ENCODE results near the gene ATOSB.

Gene ATOSB

GRCh38 chr9:35107297-35108290 lies 8.1 kb downstream of the ATOSB start:
- Histone ChIP-seq H2AFZ (ENCODE audit: low read depth) (no peak overlapping the region), H3K4me3 (IDR thresholded peaks at IDR 0.05; ENCODE audit: insufficient read depth, low read depth, low read length) (no peak overlapping the region), H3K27me3 (ENCODE audit: insufficient read depth, low read depth) (no peaks in the 10 kb centered on the region), H3K9ac (no peak overlapping the region), H4K20me1 (ENCODE audit: insufficient read depth) (no peaks in the 10 kb centered on the region), H3K36me3 (ENCODE audit: insufficient read depth) (no peaks in the 10 kb centered on the region), H3K79me2 (ENCODE audit: insufficient read depth, low read depth) (peaks cover 1% of the 10 kb centered on the region; the same call in 1 of the 2 replicates), H3K4me2 (no peak overlapping the region), H3K4me1 (ENCODE audit: low read depth, poor library complexity, severe bottlenecking) (peaks cover 23% of the 10 kb centered on the region), H3K27ac (no peak overlapping the region)
- no peak for TF ChIP-seq CTCF (conservative IDR thresholded peaks at IDR 0.05; ENCODE audit: low read depth, low read length)

GRCh38 chr9:35106343-35106730 lies 9.3 kb downstream of the ATOSB start:
- Histone ChIP-seq H3K4me1 (ENCODE audit: low read depth, poor library complexity, severe bottlenecking) (peaks cover 22% of the 10 kb centered on the region), H3K79me2 (ENCODE audit: insufficient read depth, low read depth) (peaks cover 13% of the 10 kb centered on the region; the same call in 1 of the 2 replicates), H3K4me3 (IDR thresholded peaks at IDR 0.05; ENCODE audit: insufficient read depth, low read depth, low read length) (no peak overlapping the region), H3K4me2 (no peak overlapping the region), H3K27ac (no peak overlapping the region), H3K36me3 (ENCODE audit: insufficient read depth) (no peaks in the 10 kb centered on the region), H3K9ac (no peak overlapping the region), H3K27me3 (ENCODE audit: insufficient read depth, low read depth) (no peaks in the 10 kb centered on the region), H4K20me1 (ENCODE audit: insufficient read depth) (no peaks in the 10 kb centered on the region), H2AFZ (ENCODE audit: low read depth) (no peak overlapping the region)
- no peak for TF ChIP-seq CTCF (conservative IDR thresholded peaks at IDR 0.05; ENCODE audit: low read depth, low read length)

- H2AFZ ChIP-seq (ENCODE audit: low read depth) = no peak overlapping the region
- no peak overlapping the region for H3K4me3 ChIP-seq (IDR thresholded peaks at IDR 0.05; ENCODE audit: insufficient read depth, low read depth, low read length)
- peaks cover 20% of the 10 kb centered on the region for H3K4me1 ChIP-seq (ENCODE audit: low read depth, poor library complexity, severe bottlenecking)
- no peak overlapping the region for H3K27ac ChIP-seq
- no peaks in the 10 kb centered on the region for H4K20me1 ChIP-seq (ENCODE audit: insufficient read depth)
- H3K36me3 ChIP-seq (ENCODE audit: insufficient read depth) = no peaks in the 10 kb centered on the region
- no peak for TF ChIP-seq CTCF (conservative IDR thresholded peaks at IDR 0.05; ENCODE audit: low read depth, low read length)
- no peak overlapping the region for H3K4me2 ChIP-seq
- peaks cover 13% of the 10 kb centered on the region; the same call in 1 of the 2 replicates for H3K79me2 ChIP-seq (ENCODE audit: insufficient read depth, low read depth)
- no peaks in the 10 kb centered on the region for H3K27me3 ChIP-seq (ENCODE audit: insufficient read depth, low read depth)
- H3K9ac ChIP-seq = no peak overlapping the region
Measured at GRCh38 chr9:35105571-35106342, 9.9 kb downstream of the ATOSB start.

- Histone ChIP-seq H4K20me1 (ENCODE audit: insufficient read depth) (no peaks in the 10 kb centered on the region), H3K36me3 (ENCODE audit: insufficient read depth) (no peaks in the 10 kb centered on the region), H3K27ac (no peak overlapping the region), H3K4me2 (no peak overlapping the region), H3K79me2 (ENCODE audit: insufficient read depth, low read depth) (peaks cover 13% of the 10 kb centered on the region; the same call in 1 of the 2 replicates), H3K27me3 (ENCODE audit: insufficient read depth, low read depth) (no peaks in the 10 kb centered on the region), H3K4me3 (IDR thresholded peaks at IDR 0.05; ENCODE audit: insufficient read depth, low read depth, low read length) (no peak overlapping the region), H2AFZ (ENCODE audit: low read depth) (no peak overlapping the region), H3K9ac (no peak overlapping the region), H3K4me1 (ENCODE audit: low read depth, poor library complexity, severe bottlenecking) (peaks cover 17% of the 10 kb centered on the region)
- TF ChIP-seq CTCF (conservative IDR thresholded peaks at IDR 0.05; ENCODE audit: low read depth, low read length) = no peak
Measured at GRCh38 chr9:35105126-35105525, 10.5 kb downstream of the ATOSB start.
